OCI-M1 (cell line): Measurements from ENCODE around the gene EXOG.

ENCODE experiments used
- DNase-seq: peaks from one replicate; lab custom pipeline; 2025; lab: John Stamatoyannopoulos, UW

EXOG gene

DNA sequence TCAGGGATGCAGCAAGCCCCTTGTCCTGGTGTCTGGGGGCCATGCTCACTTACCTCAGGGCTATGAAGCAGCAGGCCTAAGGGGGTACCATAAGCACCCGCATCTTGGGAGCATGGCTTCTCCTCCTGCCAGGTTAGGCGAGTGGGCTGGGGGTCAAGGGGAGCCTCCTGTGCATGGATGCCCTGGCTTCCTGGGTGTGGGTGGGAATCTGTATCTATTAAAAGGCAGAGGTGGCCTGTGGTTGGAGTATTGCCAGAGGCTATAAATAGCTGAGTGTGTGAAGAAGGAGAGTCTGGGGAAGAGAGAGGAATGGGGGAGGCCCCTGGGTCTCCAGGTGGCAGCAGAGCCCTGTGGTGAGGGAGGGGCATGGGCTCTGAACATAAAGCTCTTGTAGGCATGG lies 22.9 kb upstream of the EXOG start:
- DNase-seq, result no peak

DNA sequence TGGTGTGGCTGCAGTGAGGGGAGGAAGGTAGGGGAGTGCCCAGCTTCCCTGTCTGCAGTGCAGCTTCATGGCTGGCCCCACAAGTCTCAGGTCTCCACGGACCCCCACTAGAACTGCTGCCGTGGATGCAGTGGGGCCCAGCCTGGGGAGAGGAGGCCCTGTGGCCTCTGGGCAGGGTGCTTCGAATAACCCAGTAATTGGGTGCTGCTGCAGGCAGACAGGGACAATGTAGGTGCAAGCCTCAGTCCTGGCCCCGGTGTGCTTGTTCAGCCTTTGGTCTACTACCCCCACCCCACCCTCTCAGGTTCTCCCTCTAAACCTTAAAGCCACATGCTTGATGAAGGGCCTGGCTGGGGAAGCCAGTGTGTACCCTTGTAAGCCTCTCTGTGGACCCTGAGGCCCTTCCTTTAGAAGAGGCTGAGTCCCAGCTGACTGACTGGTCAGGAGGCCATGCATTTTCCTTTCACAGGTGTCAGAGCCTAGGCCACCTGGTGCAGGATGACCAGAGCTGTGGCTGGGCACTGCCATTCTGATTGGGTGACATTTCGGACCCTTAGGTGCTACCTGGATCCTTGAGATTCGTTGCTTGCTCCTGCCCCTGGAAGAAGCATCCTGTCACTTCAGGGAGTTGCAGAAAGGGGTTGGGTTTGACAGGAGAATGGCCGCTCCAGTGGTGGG lies 21.1 kb upstream of the EXOG start:
- DNase-seq, result no peak

DNA sequence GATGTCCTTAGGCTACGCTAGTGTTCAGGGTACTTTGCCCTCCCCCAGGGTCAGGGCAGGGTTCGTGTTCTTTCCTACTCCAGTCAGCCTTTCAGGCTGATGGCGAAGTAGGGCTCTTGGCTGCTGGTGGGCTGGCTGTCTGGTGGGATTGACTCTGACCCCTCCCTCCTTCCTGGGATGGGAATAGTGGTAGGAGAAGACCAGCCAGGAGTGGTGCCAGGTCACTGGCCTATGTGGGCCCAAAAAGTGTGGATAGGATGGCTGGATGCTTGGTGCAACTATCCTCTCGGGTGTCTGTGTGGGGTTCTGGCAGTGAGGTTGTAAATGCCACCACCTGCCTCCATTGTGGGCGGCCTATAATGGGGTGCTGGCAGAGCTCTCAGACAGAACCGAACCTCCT lies 20.4 kb upstream of the EXOG start:
- no peak for DNase-seq

DNA sequence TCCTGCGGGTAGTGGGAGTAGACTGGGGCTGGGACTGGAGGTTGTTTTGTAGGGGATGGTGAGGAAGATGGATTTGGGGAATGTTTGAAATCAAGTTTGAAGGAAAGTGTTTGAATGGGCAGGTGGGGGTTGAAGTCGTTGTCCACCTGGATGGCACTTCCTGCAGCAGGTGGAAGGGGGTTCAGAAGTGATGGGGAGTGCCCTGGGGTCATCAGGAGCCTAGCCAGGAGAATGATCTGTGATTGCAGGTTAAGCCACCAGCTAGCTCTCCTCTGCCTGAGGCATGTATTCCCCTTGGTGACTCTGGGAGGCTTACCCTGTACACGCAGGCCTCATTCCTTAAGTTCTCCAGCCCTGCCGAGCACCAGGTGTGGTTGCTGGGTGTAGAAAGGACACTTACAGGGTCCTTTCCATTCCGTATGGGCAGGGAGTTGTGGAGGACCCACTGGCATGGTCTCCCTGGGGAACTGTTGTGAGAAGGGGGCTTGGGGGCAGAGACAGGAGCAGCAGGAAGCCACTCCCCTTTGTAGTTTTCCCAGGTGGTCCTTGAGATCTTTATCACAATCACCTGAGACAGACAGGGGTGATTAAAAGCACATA lies 19.9 kb upstream of the EXOG start:
- DNase-seq, result no peak

DNA sequence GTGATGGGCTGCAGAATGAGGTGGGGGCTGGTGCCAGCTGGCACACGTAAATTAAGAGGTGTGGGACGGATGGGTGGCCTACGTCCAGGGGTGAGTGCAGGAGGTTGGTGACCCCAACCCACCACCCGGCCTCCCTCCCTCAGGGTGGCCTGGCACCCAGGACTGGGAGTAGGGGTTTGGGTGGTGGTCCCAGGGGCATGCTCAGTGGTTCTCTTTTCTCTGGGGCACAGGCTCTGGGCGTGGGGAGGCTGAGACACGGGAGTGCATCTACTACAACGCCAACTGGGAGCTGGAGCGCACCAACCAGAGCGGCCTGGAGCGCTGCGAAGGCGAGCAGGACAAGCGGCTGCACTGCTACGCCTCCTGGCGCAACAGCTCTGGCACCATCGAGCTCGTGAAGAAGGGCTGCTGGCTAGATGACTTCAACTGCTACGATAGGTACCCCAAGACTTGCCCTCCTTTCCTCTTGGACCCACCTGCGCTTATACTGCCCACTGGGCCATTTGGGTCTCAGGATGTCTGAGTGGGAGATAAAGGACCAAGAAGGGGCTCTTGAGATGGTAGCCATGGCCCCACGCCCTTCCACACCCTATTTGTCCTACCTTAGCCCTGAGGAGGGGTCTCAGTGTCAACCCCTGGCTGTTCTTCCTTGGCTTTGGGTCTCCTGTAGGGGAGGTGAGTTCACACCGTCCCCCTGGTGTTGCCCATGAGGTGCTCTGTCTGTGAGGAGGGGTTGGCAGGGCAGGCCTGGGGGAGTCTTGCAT lies 18.9 kb upstream of the EXOG start:
- DNase-seq, result no peak

DNA sequence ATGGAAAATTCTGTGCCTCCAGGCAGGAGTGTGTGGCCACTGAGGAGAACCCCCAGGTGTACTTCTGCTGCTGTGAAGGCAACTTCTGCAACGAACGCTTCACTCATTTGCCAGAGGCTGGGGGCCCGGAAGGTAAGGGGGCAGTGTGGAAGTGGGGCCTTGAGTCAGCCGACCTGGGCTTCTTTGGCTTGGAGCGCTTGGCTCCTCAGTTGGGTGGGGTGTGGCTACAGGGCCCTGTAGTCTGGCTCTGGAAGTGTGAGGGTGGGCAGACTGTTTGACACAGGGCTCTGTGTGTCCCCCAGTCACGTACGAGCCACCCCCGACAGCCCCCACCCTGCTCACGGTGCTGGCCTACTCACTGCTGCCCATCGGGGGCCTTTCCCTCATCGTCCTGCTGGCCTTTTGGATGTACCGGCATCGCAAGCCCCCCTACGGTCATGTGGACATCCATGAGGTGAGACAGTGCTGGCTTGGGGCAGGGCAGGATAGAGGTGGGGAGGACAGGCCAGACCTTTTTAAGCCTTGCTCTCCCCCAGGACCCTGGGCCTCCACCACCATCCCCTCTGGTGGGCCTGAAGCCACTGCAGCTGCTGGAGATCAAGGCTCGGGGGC lies 18.2 kb upstream of the EXOG start:
- no peak for DNase-seq

DNA sequence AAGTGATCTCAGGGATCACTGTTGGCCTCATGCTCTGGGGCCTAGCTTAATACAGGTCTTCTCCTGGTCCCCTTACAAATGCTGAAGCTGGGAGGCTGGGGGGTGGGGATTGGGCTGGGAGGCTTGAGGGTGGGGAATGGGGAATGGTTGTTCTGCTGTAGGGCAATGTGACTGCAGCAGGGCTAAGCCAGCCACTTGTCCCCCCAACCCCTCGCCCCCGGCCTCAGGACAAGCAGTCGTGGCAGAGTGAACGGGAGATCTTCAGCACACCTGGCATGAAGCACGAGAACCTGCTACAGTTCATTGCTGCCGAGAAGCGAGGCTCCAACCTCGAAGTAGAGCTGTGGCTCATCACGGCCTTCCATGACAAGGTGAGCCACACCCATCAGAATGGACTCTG lies 17.2 kb upstream of the EXOG start:
- no peak for DNase-seq

DNA sequence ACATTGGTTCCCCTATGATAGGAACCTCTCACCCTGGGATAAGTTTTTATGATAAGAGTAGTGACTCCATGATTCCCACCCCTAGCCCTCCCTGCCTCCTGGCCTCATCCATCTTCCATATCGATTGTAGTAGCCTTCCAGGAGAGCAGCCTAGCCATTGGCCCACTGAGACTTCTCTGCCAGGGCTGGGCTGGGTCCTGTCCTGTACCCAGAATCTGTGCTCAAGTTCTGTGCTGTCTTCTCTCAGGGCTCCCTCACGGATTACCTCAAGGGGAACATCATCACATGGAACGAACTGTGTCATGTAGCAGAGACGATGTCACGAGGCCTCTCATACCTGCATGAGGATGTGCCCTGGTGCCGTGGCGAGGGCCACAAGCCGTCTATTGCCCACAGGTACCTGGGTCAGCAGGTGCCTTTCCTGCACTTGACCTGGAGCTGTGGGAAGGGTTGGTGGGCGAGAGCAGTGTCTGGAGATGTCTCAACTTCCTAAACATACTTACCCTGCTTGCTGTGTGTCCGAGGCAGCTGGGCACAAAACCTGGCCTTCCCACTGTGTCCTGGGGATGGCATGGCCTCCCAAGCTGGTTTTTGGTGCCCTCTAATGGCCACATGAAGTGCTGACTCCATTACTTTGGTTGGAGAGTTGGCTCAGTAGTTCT lies 16.6 kb upstream of the EXOG start:
- peak; percentile 68 for DNase-seq

DNA sequence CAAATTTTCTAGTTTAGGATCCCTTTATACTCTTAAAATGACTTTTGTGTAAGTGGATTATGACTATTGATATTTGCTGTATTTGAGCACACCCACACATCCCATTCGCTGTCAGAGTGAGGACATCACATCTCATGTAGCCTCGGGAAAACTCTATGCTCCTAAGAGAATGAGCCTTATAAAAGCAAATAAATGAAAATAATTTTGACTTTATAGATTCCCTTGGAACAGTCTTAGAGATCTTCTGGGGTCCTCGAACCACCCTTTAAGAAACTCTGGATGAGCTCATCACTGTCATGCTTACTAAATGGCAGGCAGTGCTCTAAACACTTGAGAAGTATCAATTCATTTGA lies 16.1 kb upstream of the EXOG start:
- DNase-seq, result no peak

DNA sequence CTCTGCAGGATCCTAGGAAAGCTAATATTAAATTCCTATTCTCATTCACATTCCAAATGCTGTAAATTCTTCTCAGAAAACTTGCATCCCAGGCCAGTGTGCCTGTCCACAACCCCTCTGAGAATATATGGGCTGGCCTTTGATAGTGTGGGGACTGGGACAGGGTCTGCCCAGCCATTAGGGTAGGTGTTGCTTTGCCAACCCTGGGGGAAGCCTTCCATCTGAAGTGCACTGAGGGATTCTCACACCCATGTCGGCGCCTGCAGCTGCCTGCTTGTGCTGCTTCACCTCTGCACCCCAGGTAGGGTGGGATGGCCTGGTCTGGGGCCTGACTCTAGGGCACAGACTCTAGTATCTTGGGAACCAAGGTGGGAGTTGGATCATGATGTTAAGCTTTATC lies 15.2 kb upstream of the EXOG start:
- no peak for DNase-seq

DNA sequence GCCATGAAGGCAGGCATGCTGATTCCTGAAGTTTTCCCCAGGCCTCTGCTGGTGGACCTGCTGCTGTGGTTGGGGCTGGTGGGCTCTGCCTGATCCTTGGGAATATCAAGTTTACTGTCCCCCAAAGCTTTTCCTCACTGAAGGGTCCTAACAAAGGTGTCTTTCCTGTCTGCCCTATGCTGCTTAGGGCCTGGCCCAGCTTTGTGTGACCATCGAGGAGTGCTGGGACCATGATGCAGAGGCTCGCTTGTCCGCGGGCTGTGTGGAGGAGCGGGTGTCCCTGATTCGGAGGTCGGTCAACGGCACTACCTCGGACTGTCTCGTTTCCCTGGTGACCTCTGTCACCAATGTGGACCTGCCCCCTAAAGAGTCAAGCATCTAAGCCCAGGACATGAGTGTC lies 13.2 kb upstream of the EXOG start:
- no peak for DNase-seq

DNA sequence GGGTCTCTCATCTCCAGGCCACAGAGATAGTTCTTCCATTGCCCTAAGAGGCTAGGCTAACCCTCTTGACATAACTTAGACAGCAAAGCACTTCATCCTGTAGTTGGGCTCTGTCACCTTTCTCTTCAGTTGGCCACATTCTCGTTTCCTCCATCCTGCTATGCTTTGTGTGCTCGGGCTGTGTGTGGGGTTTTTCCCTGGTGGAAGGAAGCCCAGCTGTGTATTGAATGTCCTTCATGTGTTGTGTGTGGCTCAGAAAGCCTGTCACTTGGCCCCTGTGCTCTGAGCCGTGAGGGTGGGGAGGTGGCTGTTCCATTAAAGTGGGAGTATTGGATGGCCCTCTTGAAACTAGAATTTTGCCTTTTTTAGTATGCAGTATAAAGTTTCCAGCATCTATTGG lies 8.8 kb upstream of the EXOG start:
- DNase-seq, result no peak

DNA sequence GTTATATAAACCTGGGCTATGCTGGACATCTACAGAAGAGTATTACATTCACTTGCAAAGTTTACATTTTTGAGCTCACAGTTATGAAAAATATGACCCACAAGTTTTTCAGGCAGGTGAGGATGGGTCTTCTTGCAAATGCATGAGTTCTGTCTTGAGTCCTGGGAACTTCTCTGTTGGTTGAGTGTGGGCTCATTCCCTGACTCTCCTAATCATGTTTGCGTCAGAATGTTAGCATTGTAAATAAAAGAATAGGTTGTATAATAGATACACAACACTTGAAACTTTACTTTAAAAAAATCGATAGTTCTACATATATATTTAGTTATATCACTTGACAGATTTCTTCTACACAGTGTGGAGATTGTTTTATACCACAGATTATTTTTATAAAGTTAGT lies 7.2 kb upstream of the EXOG start:
- no peak for DNase-seq

DNA sequence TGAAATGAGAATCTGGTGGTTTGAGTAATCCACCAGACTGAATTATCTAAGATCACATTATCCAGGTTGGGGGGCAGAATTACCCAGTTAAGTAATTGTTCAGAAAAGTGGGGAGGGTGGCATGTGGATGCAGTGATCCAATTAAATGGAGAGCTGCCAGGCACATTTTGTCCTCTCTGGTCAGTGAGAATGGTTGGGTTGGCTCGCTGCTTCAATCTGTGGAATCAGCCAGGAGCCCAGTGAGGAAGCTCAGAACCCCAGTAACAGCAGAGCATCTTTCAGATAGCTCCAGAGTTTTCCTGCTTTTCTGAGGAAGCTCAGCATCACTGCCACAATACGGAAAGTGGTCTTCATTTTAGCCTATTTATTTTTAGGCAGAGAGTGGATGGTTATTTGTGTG lies 6.4 kb upstream of the EXOG start:
- no peak for DNase-seq

DNA sequence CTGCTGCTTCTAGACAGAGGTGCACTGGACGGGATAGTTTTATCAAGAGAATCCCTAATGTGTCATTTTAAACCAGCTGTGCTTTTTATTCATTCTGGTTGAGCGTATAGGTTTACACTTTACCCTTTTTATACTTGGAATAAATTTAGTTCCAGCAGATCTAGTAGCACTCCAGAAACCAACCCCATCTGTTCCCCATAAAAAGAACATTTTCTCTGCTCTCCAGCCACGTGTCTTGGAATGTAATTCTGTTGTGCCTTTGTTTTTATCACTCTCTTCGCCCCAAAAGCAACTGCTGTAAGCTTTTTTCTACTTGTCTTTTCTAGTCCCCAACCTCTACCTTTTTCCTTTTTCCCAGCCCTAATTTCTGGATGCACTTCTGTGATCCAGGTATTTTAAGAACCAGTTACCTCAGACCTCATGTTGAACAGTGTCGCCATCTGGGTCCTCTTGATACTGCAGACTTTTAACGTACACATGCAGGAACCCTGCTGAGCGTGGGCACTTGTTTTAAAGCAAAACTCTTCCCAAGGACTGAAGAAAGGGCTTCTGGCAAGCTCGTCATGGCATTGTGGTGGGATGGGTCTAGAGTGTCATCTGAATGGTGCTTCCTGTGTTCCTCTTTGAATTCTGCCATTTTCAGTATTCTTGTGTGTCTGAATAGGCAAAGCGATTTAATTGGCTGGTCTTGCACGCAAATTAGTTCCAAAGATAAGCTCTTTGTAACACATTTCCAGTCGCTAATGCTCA lies 5.7 kb upstream of the EXOG start:
- DNase-seq, result no peak

DNA sequence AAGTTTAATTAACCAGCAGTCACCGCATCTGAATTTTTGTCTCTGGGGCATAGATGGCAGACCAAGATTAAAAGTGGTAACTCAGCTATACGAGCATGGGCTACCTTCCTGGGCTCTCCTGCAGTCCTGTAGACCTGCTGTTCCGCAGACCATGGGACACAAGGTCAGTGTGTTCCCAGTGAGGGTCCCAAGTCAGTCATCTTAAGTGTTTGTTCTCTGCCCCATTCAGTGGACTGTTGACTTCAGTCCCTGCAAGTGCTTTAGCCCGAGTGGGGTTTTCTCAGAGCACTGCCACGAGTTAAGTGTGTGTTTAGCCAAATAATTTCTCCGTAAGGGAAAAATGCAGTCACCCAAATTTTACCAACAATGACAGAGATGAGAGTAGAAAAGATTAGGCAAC lies 4.9 kb upstream of the EXOG start:
- DNase-seq, result no peak

DNA sequence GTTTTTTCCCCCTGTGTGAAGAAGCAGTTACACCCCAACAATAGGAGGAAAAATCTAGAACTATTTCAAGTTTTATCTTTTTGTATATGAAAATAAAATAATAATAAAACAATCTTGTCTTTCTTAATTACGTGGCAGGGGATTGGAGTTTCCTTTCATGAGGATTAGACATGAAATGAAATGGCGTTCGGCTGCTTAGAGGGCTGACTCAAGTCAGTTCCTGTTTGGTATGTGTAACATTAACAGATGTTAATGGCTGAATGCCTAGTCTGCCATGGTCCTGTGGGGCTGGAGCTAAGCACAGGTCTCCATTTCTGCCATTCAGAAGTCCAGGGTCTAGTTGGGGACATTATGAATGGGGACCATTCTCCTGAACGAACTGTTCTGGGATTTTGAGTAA lies 3.1 kb upstream of the EXOG start:
- no peak for DNase-seq

DNA sequence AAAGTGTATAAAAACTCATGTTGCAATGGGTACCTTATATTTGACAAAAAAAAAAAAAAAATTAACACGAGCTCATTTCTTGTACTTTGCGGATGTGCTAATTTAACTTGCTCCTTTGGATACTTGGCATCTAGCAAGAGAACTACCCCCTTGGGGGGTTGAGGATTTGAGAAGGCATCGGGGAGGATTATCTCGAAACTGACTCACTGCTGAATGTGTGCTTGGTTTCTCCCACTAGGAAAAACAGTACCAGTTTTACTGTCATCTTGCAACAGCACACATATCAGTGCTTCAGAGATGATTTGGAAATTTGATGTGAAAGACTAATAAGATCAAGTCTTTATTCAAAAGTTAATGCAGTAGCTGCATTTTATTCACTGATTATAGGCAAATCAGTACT lies 891 bp downstream of the EXOG start:
- DNase-seq, result no peak

DNA sequence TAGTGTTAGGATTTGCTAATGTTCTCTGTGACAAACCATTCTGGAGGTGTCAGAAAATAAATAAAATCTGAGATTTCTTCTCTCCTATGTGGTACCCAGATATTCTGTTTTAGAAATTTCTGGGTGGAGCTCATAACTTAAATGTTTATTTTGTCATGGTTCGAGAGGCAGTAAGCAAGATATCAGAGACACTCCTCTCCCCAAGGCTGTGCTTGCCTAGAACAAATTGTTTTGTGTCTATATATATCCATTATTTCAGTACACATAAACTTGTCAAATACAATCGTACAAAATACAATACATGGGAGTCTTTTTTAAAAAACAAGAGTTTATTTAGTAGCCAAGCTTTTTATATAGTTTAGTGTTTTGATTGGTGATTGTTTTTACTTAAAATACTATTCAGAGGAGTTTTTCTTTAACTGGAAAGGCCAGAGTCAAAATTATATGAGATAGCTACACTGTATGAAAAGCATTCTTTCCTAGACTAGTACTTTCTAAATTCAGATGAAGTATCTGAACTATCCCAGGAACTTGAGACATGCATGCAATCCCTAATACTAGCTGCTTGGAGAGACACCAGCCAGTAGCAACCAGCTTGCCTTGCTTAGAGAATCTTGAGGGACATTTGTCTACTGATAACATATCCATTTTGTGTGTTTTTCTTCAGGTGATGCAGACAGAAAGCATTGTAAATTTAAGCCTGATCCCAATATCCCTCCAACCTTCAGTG lies 4.7 kb downstream of the EXOG start:
- no peak for DNase-seq

DNA sequence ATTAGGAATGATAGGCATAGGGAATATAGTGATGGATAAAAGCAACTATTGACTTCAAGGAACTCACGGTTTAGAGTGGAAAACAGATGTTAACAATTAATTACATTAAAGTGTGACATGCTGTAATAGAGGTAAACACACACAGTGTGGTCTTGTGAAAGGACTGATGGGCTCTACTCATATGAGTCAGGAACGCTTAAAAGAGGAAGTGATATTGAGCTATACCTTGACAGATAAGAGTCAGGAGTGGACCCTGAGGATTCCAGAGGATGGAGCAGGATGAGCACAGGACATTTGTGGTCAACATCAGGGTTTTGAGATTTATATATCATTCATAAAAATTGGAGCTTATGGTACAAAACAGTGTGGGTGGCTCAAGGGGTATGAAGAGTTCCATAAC lies 11.0 kb downstream of the EXOG start:
- no peak for DNase-seq

DNA sequence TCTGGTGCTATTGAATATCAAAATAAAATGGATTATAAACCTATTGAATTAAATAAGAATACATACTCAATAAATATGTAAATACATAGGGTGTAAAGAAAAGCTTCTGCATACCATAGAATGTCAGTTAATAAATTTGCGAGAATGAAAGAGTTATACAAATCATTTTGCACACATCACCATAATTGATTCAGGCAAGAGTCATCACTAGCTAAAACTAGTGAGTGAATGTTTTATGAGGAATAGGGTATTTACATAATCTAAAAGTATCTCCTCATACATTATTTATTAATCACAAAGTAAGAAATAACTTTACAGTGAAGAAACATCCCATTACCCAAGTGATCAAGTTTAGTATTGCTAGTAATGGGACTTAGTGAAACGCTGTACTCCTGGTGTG lies 13.6 kb downstream of the EXOG start:
- no peak for DNase-seq
